Measurements from ENCODE around the gene ANTXRL. TPM values are rescaled to one million over a fixed set of nuclear protein-coding genes. Genes with fewer than 3 reads are reported as not detected.
"Not testable (repeated sequence)": the region's sequence is repeated elsewhere in the genome, so short reads cannot be mapped to it uniquely, and the experiment has no call there.

The ANTXRL gene
- total and polyA plus RNA-seq, 8 donors, result 0.15 TPM; not detected in 7

DNA sequence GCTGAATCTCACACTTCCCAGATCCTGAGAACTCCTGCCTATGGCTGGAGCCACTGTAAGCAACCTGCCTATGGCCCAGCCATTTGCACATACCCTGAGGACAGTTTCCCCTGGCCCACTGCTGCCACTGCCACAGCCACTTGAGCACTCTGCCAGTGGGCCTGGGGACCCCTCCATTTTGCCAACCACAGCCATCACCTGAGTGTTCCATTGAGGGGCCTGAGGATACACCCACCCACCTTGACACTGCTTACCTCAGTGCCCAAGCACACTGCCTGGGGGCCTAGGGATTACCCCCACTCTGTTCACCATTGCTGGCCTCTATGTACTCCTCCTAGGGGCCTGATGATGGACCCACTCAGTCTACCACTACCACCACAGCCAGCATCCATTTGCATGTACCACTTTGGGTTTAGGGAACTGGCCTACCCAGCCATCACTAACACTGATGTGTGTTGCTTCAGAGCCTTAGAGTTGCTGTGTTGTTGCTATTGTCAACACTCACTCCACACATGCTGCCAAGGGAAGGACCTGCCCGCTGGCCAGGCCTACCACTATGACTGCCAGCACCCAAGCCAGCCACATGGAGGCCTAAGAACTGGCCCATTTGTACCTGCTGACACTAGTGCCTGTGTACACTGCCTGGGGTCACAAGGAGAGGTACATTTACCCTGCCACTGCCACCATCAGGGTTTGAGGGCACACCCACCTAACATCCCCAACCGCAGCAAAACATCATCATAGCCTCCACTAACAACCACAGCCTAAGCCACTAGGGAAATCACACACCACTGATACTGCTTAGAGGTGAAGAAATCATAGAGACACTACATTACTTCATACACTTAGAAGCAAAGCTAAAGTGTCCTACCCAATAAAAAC lies 45.9 kb upstream of the ANTXRL start:
- no peak for TF ChIP-seq CTCF (IDR thresholded peaks at IDR 0.05)
- H3K27ac ChIP-seq, result no peak overlapping the region
- FAIRE-seq (no peak), DNase-seq (peak in 1 of 6 donors; percentile 26), ATAC-seq (no peak)
- no peaks in the 10 kb centered on the region for H3K4me1 ChIP-seq
- peaks cover 0 to 4% (median 0%) of the 10 kb centered on the region in 4 donors for H3K27me3 ChIP-seq
- H3K9me3 ChIP-seq, result no peaks in the 10 kb centered on the region
- H3K4me3 ChIP-seq, result no peak overlapping the region
- WGBS, 2 donors, result 93 to 100% methylated on average over 2 of the region's 2 CpGs
- H3K36me3 ChIP-seq, result no peaks in the 10 kb centered on the region
- intact Hi-C loops (cut with DNase I), result no loop called here

GRCh38 chr10:46245381-46245900 lies 41.4 kb upstream of the ANTXRL start:
- Histone ChIP-seq H3K9me3 (no peaks in the 10 kb centered on the region), H3K27me3 (peaks cover 0 to 4% (median 0%) of the 10 kb centered on the region in 4 donors), H3K27ac (no peak overlapping the region), H3K36me3 (no peaks in the 10 kb centered on the region), H3K4me1 (no peaks in the 10 kb centered on the region), H3K4me3 (no peak overlapping the region)
- WGBS, 2 donors, result 80 to 81% methylated on average over 9 of the region's 9 CpGs
- FAIRE-seq, result no peak
- no peak for DNase-seq
- no peak for TF ChIP-seq CTCF (IDR thresholded peaks at IDR 0.05)
- no peak for ATAC-seq
- intact Hi-C loops (cut with DNase I), result no loop called here

- H3K36me3 ChIP-seq; H3K27me3 ChIP-seq; H3K4me3 ChIP-seq; H3K27ac ChIP-seq; H3K4me1 ChIP-seq; DNase-seq; intact Hi-C loops (cut with DNase I); H3K9me3 ChIP-seq; FAIRE-seq: not testable (repeated sequence)
- WGBS, 2 donors, result 85 to 88% methylated on average over 10 of the region's 10 CpGs
- peak in 1 of 4 donors; percentile 26 for ATAC-seq
These were observed 40.2 kb upstream of the ANTXRL start for GRCh38 chr10:46246400-46247180.

DNA sequence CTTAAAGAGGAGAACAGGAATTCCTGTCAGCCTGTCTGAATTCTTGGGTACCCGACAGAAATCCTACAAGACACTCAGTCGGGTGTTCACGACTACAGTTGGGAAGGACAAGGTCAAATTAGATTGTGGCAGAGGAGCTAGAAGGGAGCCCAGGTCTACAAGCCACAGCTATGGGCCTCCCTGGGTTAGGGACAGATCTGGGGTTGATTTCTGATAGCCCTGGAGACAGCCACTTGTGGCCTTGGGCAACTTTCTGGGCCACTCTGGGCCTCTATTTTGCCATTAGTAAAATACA lies 39.7 kb upstream of the ANTXRL start:
- no peaks in the 10 kb centered on the region for H3K27me3 ChIP-seq
- no peak for ATAC-seq
- TF ChIP-seq CTCF (IDR thresholded peaks at IDR 0.05), result no peak
- H3K4me1 ChIP-seq, result no peaks in the 10 kb centered on the region
- no peaks in the 10 kb centered on the region for H3K9me3 ChIP-seq
- H3K36me3 ChIP-seq, result no peaks in the 10 kb centered on the region
- WGBS, 2 donors, result 87 to 89% methylated on average over 3 of the region's 3 CpGs
- FAIRE-seq, result no peak
- no peak overlapping the region for H3K4me3 ChIP-seq
- no peak overlapping the region for H3K27ac ChIP-seq
- intact Hi-C loops (cut with DNase I), result no loop called here
- no peak for DNase-seq

DNA sequence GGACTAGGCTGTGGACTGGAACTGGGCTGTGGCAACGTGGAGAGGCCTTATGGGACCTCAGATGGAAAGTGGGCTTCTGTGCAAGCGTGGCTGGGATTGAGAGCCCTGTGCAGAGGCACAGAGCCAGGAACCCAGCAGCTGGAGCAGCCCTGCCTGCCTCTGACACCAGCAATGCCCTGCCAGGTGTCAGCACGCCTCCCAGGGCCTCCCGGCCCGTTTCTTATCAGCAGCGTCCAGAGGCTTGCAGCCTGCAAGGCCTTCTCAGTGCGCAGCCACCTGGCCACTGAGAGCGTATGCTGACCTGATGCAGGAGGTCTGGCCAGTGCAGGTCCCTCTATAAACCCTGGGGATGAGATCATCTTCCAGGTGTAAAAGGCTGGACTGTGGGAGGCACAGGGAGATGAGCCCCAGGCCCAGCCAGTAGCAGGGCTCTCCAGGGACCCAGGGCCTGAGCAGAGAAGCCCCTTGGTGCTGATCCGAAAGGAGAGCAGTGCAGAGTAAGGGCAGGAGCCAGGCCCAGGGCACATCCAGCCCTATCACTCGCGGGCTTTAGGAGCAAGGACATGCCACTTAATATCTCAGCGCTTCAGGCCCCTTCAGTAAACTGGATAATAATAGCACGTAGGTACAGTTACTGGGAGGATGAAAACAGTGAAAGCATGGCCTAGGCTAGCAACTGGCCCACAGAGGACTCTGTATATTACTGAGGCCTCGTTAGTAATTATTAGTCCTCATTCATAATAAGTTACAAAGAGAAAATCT lies 38.8 kb upstream of the ANTXRL start:
- ATAC-seq, result peak; percentile 82 to 91 (median 87)
- Histone ChIP-seq H3K36me3 (no peaks in the 10 kb centered on the region), H3K27me3 (no peaks in the 10 kb centered on the region), H3K4me1 (no peaks in the 10 kb centered on the region), H3K9me3 (no peaks in the 10 kb centered on the region), H3K27ac (no peak overlapping the region), H3K4me3 (no peak overlapping the region)
- WGBS, 2 donors, result 43 to 50% methylated on average over 13 to 14 of the region's 14 CpGs
- TF ChIP-seq CTCF (IDR thresholded peaks at IDR 0.05), result no peak
- FAIRE-seq, result no peak
- intact Hi-C loops (cut with DNase I), result no loop called here
- peak in 5 of 6 donors; percentile 40 to 74 (median 62) for DNase-seq

All from pancreas (tissue), 10 donors.